ENCODE data around the gene PI16.
"Not testable (repeated sequence)": the region's sequence is repeated elsewhere in the genome, so short reads cannot be mapped to it uniquely, and the experiment has no call there.

The PI16 gene

GRCh38 chr6:36929607-36930006 is 24.9 kb upstream of the PI16 start:
- no peak for DNase-seq

GRCh38 chr6:36930483-36930882 is 24.1 kb upstream of the PI16 start:
- no peak for DNase-seq

- DNase-seq, result no peak
These were observed 21.4 kb upstream of the PI16 start for GRCh38 chr6:36933102-36933501.

GRCh38 chr6:36933519-36933918 is 21.0 kb upstream of the PI16 start:
- DNase-seq, result no peak

GRCh38 chr6:36934901-36935300 is 19.6 kb upstream of the PI16 start:
- DNase-seq, result no peak

- no peak for DNase-seq
These were observed 17.7 kb upstream of the PI16 start for GRCh38 chr6:36936824-36937223.

GRCh38 chr6:36937896-36938295 is 16.6 kb upstream of the PI16 start:
- no peak for DNase-seq

GRCh38 chr6:36938536-36938935 is 16.0 kb upstream of the PI16 start:
- DNase-seq, result no peak

GRCh38 chr6:36939005-36939404 is 15.5 kb upstream of the PI16 start:
- not testable (repeated sequence) for DNase-seq

GRCh38 chr6:36940027-36940426 is 14.5 kb upstream of the PI16 start:
- DNase-seq, result no peak

- DNase-seq, result not testable (repeated sequence)
These were observed 13.0 kb upstream of the PI16 start for GRCh38 chr6:36941561-36941960.

GRCh38 chr6:36942329-36942728 is 12.2 kb upstream of the PI16 start:
- not testable (repeated sequence) for DNase-seq

- DNase-seq, result no peak
These were observed 9.9 kb upstream of the PI16 start for GRCh38 chr6:36944650-36945049.

- no peak for DNase-seq
These were observed 9.2 kb upstream of the PI16 start for GRCh38 chr6:36945301-36945700.

- no peak for DNase-seq
These were observed 8.0 kb upstream of the PI16 start for GRCh38 chr6:36946526-36946925.

GRCh38 chr6:36947570-36948351 is 6.8 kb upstream of the PI16 start:
- DNase-seq, result peak; percentile 61

GRCh38 chr6:36949076-36949475 is 5.5 kb upstream of the PI16 start:
- DNase-seq, result not testable (repeated sequence)

- no peak for DNase-seq
These were observed 4.9 kb upstream of the PI16 start for GRCh38 chr6:36949636-36950035.

- DNase-seq, result no peak
These were observed 642 bp upstream of the PI16 start for GRCh38 chr6:36953931-36954261.

- no peak for DNase-seq
These were observed 598 bp downstream of the PI16 start for GRCh38 chr6:36955136-36955535.

- no peak for DNase-seq
These were observed 1.3 kb downstream of the PI16 start for GRCh38 chr6:36955671-36956445.

GRCh38 chr6:36956446-36956820 is 1.9 kb downstream of the PI16 start:
- DNase-seq, result no peak

GRCh38 chr6:36957773-36958271 is 3.3 kb downstream of the PI16 start:
- no peak for DNase-seq
